ENCODE measurements around the gene UBXN6.

DNA sequence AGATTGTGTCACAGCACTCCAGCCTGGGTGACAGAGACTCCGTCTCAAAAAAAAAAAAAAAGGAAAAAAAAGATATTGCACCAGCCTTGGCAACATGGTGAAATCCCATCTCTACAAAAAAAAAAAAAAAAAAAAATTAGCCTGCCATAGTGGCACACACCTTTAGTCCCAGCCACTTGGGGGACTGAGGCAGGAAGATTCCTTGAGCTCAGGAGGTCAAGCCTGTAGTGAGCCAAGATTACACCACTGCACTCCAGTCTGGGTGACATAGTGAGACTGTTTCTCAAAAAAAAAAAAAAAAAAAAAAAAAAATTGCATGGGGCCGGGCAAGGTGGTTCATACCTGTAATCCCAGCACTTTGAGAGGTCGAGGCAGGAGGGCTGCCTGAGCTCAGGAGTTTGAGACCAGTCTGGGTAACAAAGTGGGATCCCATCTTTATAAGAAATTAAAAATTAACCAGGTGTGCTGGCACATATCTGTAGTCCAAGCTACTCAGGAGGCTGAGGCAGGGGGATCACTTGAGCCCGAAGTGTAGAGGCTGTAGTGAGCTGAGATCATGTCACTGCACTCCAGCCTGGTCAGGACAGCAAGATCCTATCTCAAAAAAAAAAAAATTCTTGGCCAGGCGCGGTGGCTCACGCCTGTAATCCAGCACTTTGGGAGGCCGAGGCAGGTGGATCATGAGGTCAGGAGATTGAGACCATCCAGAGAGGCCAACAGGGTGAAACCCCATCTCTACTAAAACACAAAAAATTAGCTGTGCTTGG, 7.4 kb upstream of the UBXN6 start:
- TF ChIP-seq POLR2AphosphoS5 (IDR thresholded peaks at IDR 0.05; ENCODE audit: low read depth, low read length) (no peak), POLR2A (IDR thresholded peaks at IDR 0.05; ENCODE audit: low read depth, low read length) (no peak)
